GM18520 (cell line): ENCODE measurements around the gene ZMIZ1.

Experiments
- ATAC-seq: cut with Tn5 transposase; IDR thresholded peaks from one replicate; pipeline ENCODE4 v1.9.1; 2021; ENCODE audit not compliant: unreplicated experiment

The ZMIZ1 gene

GRCh38 chr10:79063661-79064492, 4.9 kb upstream of the ZMIZ1 start:
- no peak for ATAC-seq

GRCh38 chr10:79065091-79065551, 3.6 kb upstream of the ZMIZ1 start:
- ATAC-seq, result no peak

- ATAC-seq, result no peak
Observed at GRCh38 chr10:79065853-79066252, 2.9 kb upstream of the ZMIZ1 start.

GRCh38 chr10:79066411-79067240, 2.1 kb upstream of the ZMIZ1 start:
- no peak for ATAC-seq

GRCh38 chr10:79067241-79068202, 1.2 kb upstream of the ZMIZ1 start:
- no peak for ATAC-seq

- ATAC-seq, result no peak
Observed at GRCh38 chr10:79068203-79068561, 584 bp upstream of the ZMIZ1 start.

- ATAC-seq, result no peak
Observed at GRCh38 chr10:79069325-79070080, 737 bp downstream of the ZMIZ1 start.

- no peak for ATAC-seq
Observed at GRCh38 chr10:79070081-79070605, 1.4 kb downstream of the ZMIZ1 start.

- ATAC-seq, result no peak
Observed at GRCh38 chr10:79070606-79071395, 2.0 kb downstream of the ZMIZ1 start.

- ATAC-seq, result no peak
Observed at GRCh38 chr10:79071396-79071923, 2.7 kb downstream of the ZMIZ1 start.

- no peak for ATAC-seq
Observed at GRCh38 chr10:79072041-79072441, 3.3 kb downstream of the ZMIZ1 start.

GRCh38 chr10:79072994-79073645, 4.4 kb downstream of the ZMIZ1 start:
- no peak for ATAC-seq

GRCh38 chr10:79073784-79074432, 5.1 kb downstream of the ZMIZ1 start:
- ATAC-seq, result no peak

- ATAC-seq, result no peak
Observed at GRCh38 chr10:79074732-79075131, 6.0 kb downstream of the ZMIZ1 start.

- no peak for ATAC-seq
Observed at GRCh38 chr10:79075418-79075817, 6.7 kb downstream of the ZMIZ1 start.

- ATAC-seq, result no peak
Observed at GRCh38 chr10:79077488-79078173, 8.9 kb downstream of the ZMIZ1 start.

- no peak for ATAC-seq
Observed at GRCh38 chr10:79078367-79079053, 9.7 kb downstream of the ZMIZ1 start.
